Testis (tissue), 3 donors: ENCODE measurements around the gene RHOBTB3. TPM values are rescaled to one million over a fixed set of nuclear protein-coding genes. Genes with fewer than 3 reads are reported as not detected.

Experiments used
- DNase-seq: peaks from one replicate; pipeline ENCODE4 v3.0.0-alpha.2; 2019
- H3K27ac ChIP-seq, 2 donors: fragments of 200-600 bp; sonication (generic); one replicate each; pipeline ENCODE4 v1.5.1; 2019
- H3K27me3 ChIP-seq: fragments of 200-600 bp; sonication (generic); one replicate; pipeline ENCODE4 v1.5.1; 2019
- H3K36me3 ChIP-seq: fragments of 200-600 bp; sonication (generic); one replicate; pipeline ENCODE4 v1.5.1; 2017; ENCODE audit warnings: low read depth; ENCODE audit errors: missing control alignments
- H3K4me1 ChIP-seq: fragments of 200-600 bp; sonication (generic); one replicate; pipeline ENCODE4 v1.5.1; 2019
- H3K4me3 ChIP-seq, 2 donors: fragments of 200-600 bp; sonication (generic); one replicate each; pipeline ENCODE4 v1.5.1; 2017 to 2019
- H3K9me3 ChIP-seq: fragments of 200-600 bp; sonication (generic); one replicate; pipeline ENCODE4 v1.5.1; 2017
- POLR2A ChIP-seq: fragments of 450-650 bp; IDR thresholded peaks from one replicate; pipeline ENCODE4 v1.6.1; 2017; ENCODE audit warnings: antibody characterized with exemption, mild to moderate bottlenecking, moderate library complexity
- WGBS, 2 donors: methylation state at CpG; one replicate each; pipeline ENCODE4 v1.1.5; 2018; 5-methylcytosine and 5-hydroxymethylcytosine counted together
- intact Hi-C: fragments of 100-400 bp; cut with DNase I; formaldehyde crosslinking; loops from one replicate; pipeline ENCODE4 v1.15.1; 2023; ENCODE audit warnings: low total_unique reads
- polyA plus RNA-seq: library from polyadenylated mRNA; stranded (reverse); fragments of 350-450 nt; fragmentation: Illumina TruSeq; extraction: RNeasy Lipid Tissue Mini Kit (QIAGEN cat#74804); gene quantifications from one replicate; pipeline ENCODE4 v1.2.3, GENCODE V29; 2014; ENCODE audit warnings: low read depth, low replicate concordance; ENCODE audit not compliant: insufficient read depth
- total RNA-seq, 2 donors: library from RNA; depleted of rRNA; stranded (reverse); fragments of >200 nt; gene quantifications; one replicate each; pipeline ENCODE4 v1.2.3, GENCODE V29; 2016
- TF ChIP-seq, protein P1 (sequence below), 3 experiments: fragments of 450-650 bp in 2 of 3; fragments of 200-600 bp in 1 of 3; sonication (generic) in 1 of 3; IDR thresholded peaks; one replicate each; pipeline ENCODE4 v1.5.1; 2016 to 2019; ENCODE audit warnings: antibody characterized with exemption in 3 of 3, mild to moderate bottlenecking in 2 of 3, moderate library complexity in 1 of 3

Gene RHOBTB3
- total and polyA plus RNA-seq, 3 donors from 2014 or later, result 44.1 to 190 (median 163) TPM

DNA sequence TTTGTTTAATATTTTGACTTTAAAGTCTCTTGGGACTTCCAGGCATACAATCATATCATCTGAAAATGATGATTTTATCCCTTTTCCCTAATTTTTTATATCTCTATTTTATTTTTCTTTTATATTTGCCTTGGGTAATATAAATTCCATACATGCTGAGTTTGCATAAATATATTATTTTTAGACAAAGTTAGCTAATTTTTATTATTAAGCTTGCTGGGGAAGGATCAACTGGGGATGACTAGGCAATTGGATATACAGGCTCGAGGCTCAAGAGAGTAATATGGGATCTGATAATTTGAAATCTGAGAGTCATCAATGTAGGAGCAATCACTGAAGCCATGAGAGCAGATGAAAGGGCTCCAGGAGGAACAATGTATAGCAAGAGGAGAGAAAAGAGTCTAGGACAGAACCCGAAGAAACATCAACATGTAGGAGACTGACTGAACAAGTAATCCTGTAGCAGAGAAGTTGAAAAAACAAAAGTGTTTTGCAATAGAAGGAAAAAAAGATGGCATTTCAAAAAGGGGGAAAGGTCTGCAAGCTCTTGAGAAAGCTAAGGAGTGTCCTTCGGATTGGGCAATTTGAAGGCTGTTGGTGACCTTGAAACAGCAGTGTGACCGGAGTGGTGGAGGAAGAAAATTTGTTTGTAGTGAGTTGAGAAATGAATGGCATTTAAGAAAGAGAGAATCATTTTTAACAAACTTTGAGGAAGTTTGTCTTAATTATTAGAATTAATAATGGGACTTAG is 17.0 kb upstream of the RHOBTB3 start:
- WGBS, 2 donors, result 73 to 80% methylated on average over 4 of the region's 4 CpGs
- TF ChIP-seq, protein P1, sequence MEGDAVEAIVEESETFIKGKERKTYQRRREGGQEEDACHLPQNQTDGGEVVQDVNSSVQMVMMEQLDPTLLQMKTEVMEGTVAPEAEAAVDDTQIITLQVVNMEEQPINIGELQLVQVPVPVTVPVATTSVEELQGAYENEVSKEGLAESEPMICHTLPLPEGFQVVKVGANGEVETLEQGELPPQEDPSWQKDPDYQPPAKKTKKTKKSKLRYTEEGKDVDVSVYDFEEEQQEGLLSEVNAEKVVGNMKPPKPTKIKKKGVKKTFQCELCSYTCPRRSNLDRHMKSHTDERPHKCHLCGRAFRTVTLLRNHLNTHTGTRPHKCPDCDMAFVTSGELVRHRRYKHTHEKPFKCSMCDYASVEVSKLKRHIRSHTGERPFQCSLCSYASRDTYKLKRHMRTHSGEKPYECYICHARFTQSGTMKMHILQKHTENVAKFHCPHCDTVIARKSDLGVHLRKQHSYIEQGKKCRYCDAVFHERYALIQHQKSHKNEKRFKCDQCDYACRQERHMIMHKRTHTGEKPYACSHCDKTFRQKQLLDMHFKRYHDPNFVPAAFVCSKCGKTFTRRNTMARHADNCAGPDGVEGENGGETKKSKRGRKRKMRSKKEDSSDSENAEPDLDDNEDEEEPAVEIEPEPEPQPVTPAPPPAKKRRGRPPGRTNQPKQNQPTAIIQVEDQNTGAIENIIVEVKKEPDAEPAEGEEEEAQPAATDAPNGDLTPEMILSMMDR (IDR thresholded peaks at IDR 0.05), result no peak
- no peak for TF ChIP-seq POLR2A
- Histone ChIP-seq H3K27ac (no peak overlapping the region), H3K36me3 (no peaks in the 10 kb centered on the region), H3K27me3 (no peaks in the 10 kb centered on the region), H3K4me3 (no peak overlapping the region), H3K9me3 (no peaks in the 10 kb centered on the region), H3K4me1 (peaks cover 5% of the 10 kb centered on the region)
- intact Hi-C loops, result no loop called here
- DNase-seq, result no peak

DNA sequence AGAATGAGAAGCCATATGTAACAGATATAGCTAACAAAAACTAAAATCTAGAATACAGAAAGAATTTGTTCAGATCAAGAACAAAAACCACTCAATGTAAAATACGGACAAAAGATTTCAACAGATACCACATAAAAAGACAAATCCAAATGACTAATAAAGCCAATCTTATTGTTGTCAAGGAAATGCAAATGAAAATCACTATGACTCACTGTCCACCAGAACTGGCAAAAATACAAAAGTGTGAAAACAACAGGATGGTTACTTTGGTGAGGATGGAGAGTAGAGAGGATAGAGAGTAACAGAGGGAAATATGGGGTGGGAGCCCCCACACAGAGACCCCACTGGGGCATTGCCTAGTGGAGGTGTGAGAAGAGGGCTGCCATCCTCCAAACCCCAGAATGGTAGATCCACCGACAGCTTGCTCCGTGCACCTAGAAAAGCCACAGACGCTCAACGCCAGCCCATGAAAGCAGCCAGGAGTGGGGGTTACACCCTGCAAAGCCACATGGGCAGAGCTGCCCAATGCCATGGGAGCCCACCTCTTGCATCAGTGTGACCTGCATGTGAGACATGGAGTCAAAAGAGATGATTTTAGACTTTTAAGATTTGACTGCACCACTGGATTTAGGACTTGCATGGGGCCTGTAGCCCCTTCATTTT is 15.2 kb upstream of the RHOBTB3 start:
- intact Hi-C loops, result no loop called here
- Histone ChIP-seq H3K4me3 (no peak overlapping the region), H3K36me3 (no peaks in the 10 kb centered on the region), H3K27ac (no peak overlapping the region), H3K4me1 (peaks cover 8% of the 10 kb centered on the region), H3K27me3 (no peaks in the 10 kb centered on the region), H3K9me3 (no peaks in the 10 kb centered on the region)
- TF ChIP-seq, protein P1 (IDR thresholded peaks at IDR 0.05), result no peak
- no peak for TF ChIP-seq POLR2A
- DNase-seq, result no peak
- WGBS, 2 donors, result 88 to 90% methylated on average over 5 of the region's 5 CpGs

DNA sequence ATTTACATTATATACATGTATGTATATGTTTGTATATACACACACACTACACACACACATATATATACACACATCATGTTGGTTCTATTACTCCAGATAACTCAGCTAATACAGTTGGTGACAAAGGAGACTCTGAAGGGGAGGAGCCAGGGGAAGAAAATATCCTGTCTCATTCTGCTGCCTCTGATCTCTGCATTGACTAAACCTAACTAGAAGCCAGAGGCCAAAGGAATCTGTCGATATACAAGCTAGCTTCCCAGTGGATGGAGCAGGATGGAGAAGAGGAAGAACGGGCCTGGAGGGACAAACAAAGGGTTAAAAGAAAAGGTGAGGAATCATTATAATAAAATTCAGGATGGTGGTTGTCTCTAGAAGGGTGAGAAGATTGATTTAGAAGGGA is 13.7 kb upstream of the RHOBTB3 start:
- Histone ChIP-seq H3K27me3 (no peaks in the 10 kb centered on the region), H3K4me1 (peaks cover 20% of the 10 kb centered on the region), H3K36me3 (no peaks in the 10 kb centered on the region), H3K4me3 (no peak overlapping the region), H3K27ac (no peak overlapping the region), H3K9me3 (no peaks in the 10 kb centered on the region)
- DNase-seq, result no peak
- intact Hi-C loops, result no loop called here
- 87 to 93% methylated on average over 2 of the region's 2 CpGs for WGBS, 2 donors
- no peak for TF ChIP-seq POLR2A
- TF ChIP-seq, protein P1 (IDR thresholded peaks at IDR 0.05), result no peak

DNA sequence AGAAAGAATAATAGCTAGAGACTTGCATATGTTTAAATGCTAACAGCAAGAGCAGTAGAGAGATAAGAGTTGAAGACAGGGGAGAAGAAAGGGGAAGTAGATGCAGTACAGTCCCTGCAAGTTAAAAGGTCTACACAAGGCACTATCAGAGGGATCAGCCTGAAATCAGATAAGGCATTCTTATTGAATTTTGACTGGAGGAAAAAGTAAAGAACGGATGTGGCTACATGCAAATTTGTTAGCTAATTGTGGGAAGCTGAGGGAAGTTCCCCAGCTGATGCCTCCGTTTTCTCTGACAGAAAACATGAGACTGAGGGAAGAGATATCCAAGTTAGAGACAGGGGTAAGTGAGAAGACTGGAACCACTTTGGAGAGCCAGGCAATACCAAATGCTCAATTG is 12.9 kb upstream of the RHOBTB3 start:
- Histone ChIP-seq H3K4me3 (no peak overlapping the region), H3K9me3 (no peaks in the 10 kb centered on the region), H3K27ac (no peak overlapping the region), H3K4me1 (peaks cover 28% of the 10 kb centered on the region), H3K27me3 (no peaks in the 10 kb centered on the region), H3K36me3 (no peaks in the 10 kb centered on the region)
- TF ChIP-seq POLR2A, result no peak
- TF ChIP-seq, protein P1 (IDR thresholded peaks at IDR 0.05), result no peak
- intact Hi-C loops, result no loop called here
- 82 to 84% methylated on average over 2 of the region's 2 CpGs for WGBS, 2 donors
- no peak for DNase-seq
